HG02870 (cell line): ENCODE results near the gene C17orf58.
"Not testable (repeated sequence)": the region's sequence is repeated elsewhere in the genome, so short reads cannot be mapped to it uniquely, and the experiment has no call there.

Source experiments
- ATAC-seq: cut with Tn5 transposase; IDR thresholded peaks from one replicate; pipeline ENCODE4 v1.9.1; 2021; ENCODE audit warnings: mild to moderate bottlenecking, moderate library complexity; ENCODE audit not compliant: unreplicated experiment

The C17orf58 gene

GRCh38 chr17:67996301-67997171, at the start of gene C17orf58:
Gene C17orf58, minus strand, starts transcription at chr17:67996469. Its CDS starts 271 bp downstream, at chr17:67996198.
- not testable (repeated sequence) for ATAC-seq

- ATAC-seq = peak; percentile 6
Observed at GRCh38 chr17:68036304-68037147, 40.3 kb upstream of the C17orf58 start.

- peak; percentile 94 for ATAC-seq
Observed at GRCh38 chr17:68035523-68036303, 39.4 kb upstream of the C17orf58 start, which contains the start of gene KPNA2. Gene KPNA2, plus strand, starts transcription at chr17:68035735. Its CDS starts 1,398 bp downstream, at chr17:68037133.

- ATAC-seq = peak; percentile 87
Observed at GRCh38 chr17:68035131-68035522, 38.9 kb upstream of the C17orf58 start.

- no peak for ATAC-seq
Observed at GRCh38 chr17:68034452-68034776, 38.1 kb upstream of the C17orf58 start.

- ATAC-seq = no peak
Observed at GRCh38 chr17:68033636-68034451, 37.6 kb upstream of the C17orf58 start.

- no peak for ATAC-seq
Observed at GRCh38 chr17:68029512-68030215, 33.4 kb upstream of the C17orf58 start.

- ATAC-seq = not testable (repeated sequence)
Observed at GRCh38 chr17:68022547-68022946, 26.3 kb upstream of the C17orf58 start.

- ATAC-seq = no peak
Observed at GRCh38 chr17:68021963-68022362, 25.7 kb upstream of the C17orf58 start.

- not testable (repeated sequence) for ATAC-seq
Observed at GRCh38 chr17:68020791-68021190, 24.5 kb upstream of the C17orf58 start.

GRCh38 chr17:68020409-68020756, 24.1 kb upstream of the C17orf58 start:
- ATAC-seq = no peak

GRCh38 chr17:68019675-68020408, 23.6 kb upstream of the C17orf58 start:
- peak; percentile 80 for ATAC-seq

- no peak for ATAC-seq
Observed at GRCh38 chr17:68019336-68019674, 23.0 kb upstream of the C17orf58 start.

GRCh38 chr17:68018493-68018892, 22.2 kb upstream of the C17orf58 start:
- ATAC-seq = not testable (repeated sequence)

- no peak for ATAC-seq
Observed at GRCh38 chr17:68016838-68017237, 20.6 kb upstream of the C17orf58 start.

GRCh38 chr17:68015081-68015723, 18.9 kb upstream of the C17orf58 start:
- ATAC-seq = no peak

- ATAC-seq = no peak
Observed at GRCh38 chr17:68013385-68013784, 17.1 kb upstream of the C17orf58 start.

- ATAC-seq = no peak
Observed at GRCh38 chr17:68011199-68011665, 15.0 kb upstream of the C17orf58 start.
